Measurements from ENCODE around the gene TMEM269.

The TMEM269 gene

GRCh38 chr1:42736152-42736551 is 48.6 kb upstream of the TMEM269 start:
- no peak overlapping the region for H3K4me3 ChIP-seq (replicated peaks; ENCODE audit: insufficient read depth, low read length)
- H3K27ac ChIP-seq (replicated peaks), result no peak overlapping the region
- TF ChIP-seq POLR2AphosphoS5 (IDR thresholded peaks at IDR 0.05; ENCODE audit: low read depth), result no peak
- no peak for TF ChIP-seq SPI1 (IDR thresholded peaks at IDR 0.05; ENCODE audit: borderline replicate concordance, low read depth)
- TF ChIP-seq GABPA (IDR thresholded peaks at IDR 0.05; ENCODE audit: low read depth), result no peak
- TF ChIP-seq REST (IDR thresholded peaks at IDR 0.05; ENCODE audit: insufficient replicate concordance, low read depth), result no peak
- TF ChIP-seq CTCF (IDR thresholded peaks at IDR 0.05; ENCODE audit: insufficient read depth, low read length), result no peak
- H3K27me3 ChIP-seq (ENCODE audit: insufficient read depth, poor library complexity, severe bottlenecking), result no peaks in the 10 kb centered on the region
- peak in 1 of 2 experiments; percentile 16 for DNase-seq (ENCODE audit: low read depth in 1 of 2, low spot score in 1 of 2)

GRCh38 chr1:42736571-42737200 is 48.1 kb upstream of the TMEM269 start:
- H3K27me3 ChIP-seq (ENCODE audit: insufficient read depth, poor library complexity, severe bottlenecking), result no peaks in the 10 kb centered on the region
- no peak for TF ChIP-seq GABPA (IDR thresholded peaks at IDR 0.05; ENCODE audit: low read depth)
- no peak for TF ChIP-seq POLR2AphosphoS5 (IDR thresholded peaks at IDR 0.05; ENCODE audit: low read depth)
- no peak for TF ChIP-seq SPI1 (IDR thresholded peaks at IDR 0.05; ENCODE audit: borderline replicate concordance, low read depth)
- TF ChIP-seq CTCF (IDR thresholded peaks at IDR 0.05; ENCODE audit: insufficient read depth, low read length), result no peak
- no peak for TF ChIP-seq REST (IDR thresholded peaks at IDR 0.05; ENCODE audit: insufficient replicate concordance, low read depth)
- H3K4me3 ChIP-seq (replicated peaks; ENCODE audit: insufficient read depth, low read length), result no peak overlapping the region
- no peak overlapping the region for H3K27ac ChIP-seq (replicated peaks)
- no peak for DNase-seq (ENCODE audit: low read depth in 1 of 2, low spot score in 1 of 2)

GRCh38 chr1:42737257-42737656 is 47.5 kb upstream of the TMEM269 start:
- peak; percentile 50 to 89 for DNase-seq (ENCODE audit: low read depth in 1 of 2, low spot score in 1 of 2)
- Histone ChIP-seq H3K4me3 (replicated peaks; ENCODE audit: insufficient read depth, low read length) (no peak overlapping the region), H3K27me3 (ENCODE audit: insufficient read depth, poor library complexity, severe bottlenecking) (no peaks in the 10 kb centered on the region), H3K27ac (replicated peaks) (no peak overlapping the region)
- TF ChIP-seq POLR2AphosphoS5 (IDR thresholded peaks at IDR 0.05; ENCODE audit: low read depth) (no peak), REST (IDR thresholded peaks at IDR 0.05; ENCODE audit: insufficient replicate concordance, low read depth) (no peak), GABPA (IDR thresholded peaks at IDR 0.05; ENCODE audit: low read depth) (no peak), CTCF (IDR thresholded peaks at IDR 0.05; ENCODE audit: insufficient read depth, low read length) (no peak), SPI1 (IDR thresholded peaks at IDR 0.05; ENCODE audit: borderline replicate concordance, low read depth) (no peak)
